Activated T-helper 17 cell treated with anti-CD3 and anti-CD28 coated beads, Interleukin-2, amount 50 U/mL, for 72 hours (primary cell): Measurements from ENCODE around the gene RIMBP2. TPM values are rescaled to one million over a fixed set of nuclear protein-coding genes. Genes with fewer than 3 reads are reported as not detected.
"Not testable (repeated sequence)": the region's sequence is repeated elsewhere in the genome, so short reads cannot be mapped to it uniquely, and the experiment has no call there.

Experiments used
- ATAC-seq: fragments of 150-1000 bp; cut with Tn5 transposase; replicated peaks from 2 replicates; pipeline ENCODE4 v1.10.0; 2021; ENCODE audit warnings: mild to moderate bottlenecking, moderate library complexity
- H3K27ac Mint-ChIP-seq: one replicate; pipeline ENCODE4 v1.8.0; 2022; ENCODE audit warnings: mixed read lengths
- H3K27me3 Mint-ChIP-seq: one replicate; pipeline ENCODE4 v1.8.0; 2022; ENCODE audit warnings: mixed read lengths
- H3K36me3 Mint-ChIP-seq: one replicate; pipeline ENCODE4 v1.8.0; 2022; ENCODE audit warnings: low read depth, mild to moderate bottlenecking, mixed read lengths
- H3K4me1 Mint-ChIP-seq: one replicate; pipeline ENCODE4 v1.8.0; 2022; ENCODE audit warnings: mixed read lengths
- H3K4me3 Mint-ChIP-seq: one replicate; pipeline ENCODE4 v1.8.0; 2022; ENCODE audit warnings: mild to moderate bottlenecking, mixed read lengths
- H3K9me3 Mint-ChIP-seq: one replicate; pipeline ENCODE4 v1.8.0; 2022; ENCODE audit warnings: mixed read lengths
- total RNA-seq, 2 donors: library from RNA; stranded (reverse); gene quantifications; one replicate each; pipeline ENCODE4 v1.2.3, GENCODE V29; 2022

Gene RIMBP2
- total RNA-seq, 2 donors from 2014 or later: 0.29 TPM; not detected in 1

- no peaks in the 10 kb centered on the region for H3K4me1 Mint-ChIP-seq
- no peak for ATAC-seq
- H3K27me3 Mint-ChIP-seq: peaks cover 4% of the 10 kb centered on the region
- H3K4me3 Mint-ChIP-seq: no peak overlapping the region
- H3K27ac Mint-ChIP-seq: no peak overlapping the region
- H3K36me3 Mint-ChIP-seq: no peaks in the 10 kb centered on the region
- H3K9me3 Mint-ChIP-seq: no peaks in the 10 kb centered on the region
These were observed 64.7 kb downstream of the RIMBP2 start for GRCh38 chr12:130651188-130651959.

GRCh38 chr12:130650131-130650530 is 66.0 kb downstream of the RIMBP2 start:
- Mint-ChIP-seq H3K27ac (no peak overlapping the region), H3K36me3 (no peaks in the 10 kb centered on the region), H3K9me3 (no peaks in the 10 kb centered on the region)

GRCh38 chr12:130649101-130650045 is 66.7 kb downstream of the RIMBP2 start:
- Mint-ChIP-seq H3K4me1 (no peaks in the 10 kb centered on the region), H3K27ac (no peak overlapping the region), H3K27me3 (no peaks in the 10 kb centered on the region), H3K36me3 (no peaks in the 10 kb centered on the region), H3K9me3 (no peaks in the 10 kb centered on the region), H3K4me3 (no peak overlapping the region)
- ATAC-seq: no peak

More at GRCh38 chr12:130650131-130650530, 66.0 kb downstream of the RIMBP2 start:
- no peaks in the 10 kb centered on the region for H3K4me1 Mint-ChIP-seq
- no peak for ATAC-seq
- no peak overlapping the region for H3K4me3 Mint-ChIP-seq
- H3K27me3 Mint-ChIP-seq: no peaks in the 10 kb centered on the region

GRCh38 chr12:130647814-130648213 is 68.3 kb downstream of the RIMBP2 start:
- H3K9me3 Mint-ChIP-seq: no peaks in the 10 kb centered on the region
- no peak overlapping the region for H3K27ac Mint-ChIP-seq

GRCh38 chr12:130646716-130647370 is 69.3 kb downstream of the RIMBP2 start:
- no peak overlapping the region for H3K27ac Mint-ChIP-seq

More at GRCh38 chr12:130647814-130648213, 68.3 kb downstream of the RIMBP2 start:
- ATAC-seq: no peak
- H3K4me3 Mint-ChIP-seq: no peak overlapping the region
- H3K27me3 Mint-ChIP-seq: no peaks in the 10 kb centered on the region
- no peaks in the 10 kb centered on the region for H3K4me1 Mint-ChIP-seq
- H3K36me3 Mint-ChIP-seq: no peaks in the 10 kb centered on the region

GRCh38 chr12:130646191-130646590 is 69.9 kb downstream of the RIMBP2 start:
- H3K4me3 Mint-ChIP-seq, ATAC-seq, H3K27me3 Mint-ChIP-seq, H3K36me3 Mint-ChIP-seq, H3K4me1 Mint-ChIP-seq, H3K27ac Mint-ChIP-seq, H3K9me3 Mint-ChIP-seq: not testable (repeated sequence)

More at GRCh38 chr12:130646716-130647370, 69.3 kb downstream of the RIMBP2 start:
- H3K9me3 Mint-ChIP-seq: no peaks in the 10 kb centered on the region
- ATAC-seq: no peak
- no peaks in the 10 kb centered on the region for H3K36me3 Mint-ChIP-seq
- H3K4me3 Mint-ChIP-seq: no peak overlapping the region
- H3K4me1 Mint-ChIP-seq: no peaks in the 10 kb centered on the region
- H3K27me3 Mint-ChIP-seq: peaks cover 3% of the 10 kb centered on the region

GRCh38 chr12:130645751-130646150 is 70.3 kb downstream of the RIMBP2 start:
- Mint-ChIP-seq H3K36me3 (no peaks in the 10 kb centered on the region), H3K9me3 (no peaks in the 10 kb centered on the region), H3K4me1 (no peaks in the 10 kb centered on the region), H3K27ac (no peak overlapping the region), H3K27me3 (peaks cover 3% of the 10 kb centered on the region), H3K4me3 (no peak overlapping the region)
- ATAC-seq: no peak

GRCh38 chr12:130644566-130644965 is 71.5 kb downstream of the RIMBP2 start:
- no peaks in the 10 kb centered on the region for H3K36me3 Mint-ChIP-seq
- no peak for ATAC-seq
- H3K4me1 Mint-ChIP-seq: no peaks in the 10 kb centered on the region
- peaks cover 6% of the 10 kb centered on the region for H3K27me3 Mint-ChIP-seq
- no peak overlapping the region for H3K4me3 Mint-ChIP-seq
- no peak overlapping the region for H3K27ac Mint-ChIP-seq
- no peaks in the 10 kb centered on the region for H3K9me3 Mint-ChIP-seq

GRCh38 chr12:130644146-130644545 is 72.0 kb downstream of the RIMBP2 start:
- H3K27me3 Mint-ChIP-seq: peaks cover 6% of the 10 kb centered on the region
- no peak for ATAC-seq
- H3K4me1 Mint-ChIP-seq: no peaks in the 10 kb centered on the region
- H3K4me3 Mint-ChIP-seq: no peak overlapping the region
- no peak overlapping the region for H3K27ac Mint-ChIP-seq
- no peaks in the 10 kb centered on the region for H3K36me3 Mint-ChIP-seq
- no peaks in the 10 kb centered on the region for H3K9me3 Mint-ChIP-seq

- H3K4me3 Mint-ChIP-seq: no peak overlapping the region
These were observed 73.2 kb downstream of the RIMBP2 start for GRCh38 chr12:130642856-130643255.

GRCh38 chr12:130641533-130642184 is 74.4 kb downstream of the RIMBP2 start:
- Mint-ChIP-seq H3K9me3 (no peaks in the 10 kb centered on the region), H3K27me3 (peaks cover 6% of the 10 kb centered on the region)
- no peak for ATAC-seq

More at GRCh38 chr12:130642856-130643255, 73.2 kb downstream of the RIMBP2 start:
- Mint-ChIP-seq H3K36me3 (no peaks in the 10 kb centered on the region), H3K4me1 (no peaks in the 10 kb centered on the region), H3K9me3 (no peaks in the 10 kb centered on the region), H3K27me3 (peaks cover 6% of the 10 kb centered on the region), H3K27ac (no peak overlapping the region)
- no peak for ATAC-seq

GRCh38 chr12:130640901-130641300 is 75.2 kb downstream of the RIMBP2 start:
- Mint-ChIP-seq H3K4me1 (no peaks in the 10 kb centered on the region), H3K27me3 (peaks cover 10% of the 10 kb centered on the region), H3K9me3 (no peaks in the 10 kb centered on the region), H3K36me3 (no peaks in the 10 kb centered on the region), H3K4me3 (no peak overlapping the region), H3K27ac (no peak overlapping the region)
- no peak for ATAC-seq

More at GRCh38 chr12:130641533-130642184, 74.4 kb downstream of the RIMBP2 start:
- Mint-ChIP-seq H3K4me1 (no peaks in the 10 kb centered on the region), H3K36me3 (no peaks in the 10 kb centered on the region), H3K27ac (no peak overlapping the region), H3K4me3 (no peak overlapping the region)

- Mint-ChIP-seq H3K9me3 (no peaks in the 10 kb centered on the region), H3K36me3 (no peaks in the 10 kb centered on the region)
- no peak for ATAC-seq
These were observed 75.6 kb downstream of the RIMBP2 start for GRCh38 chr12:130640496-130640895.

More at GRCh38 chr12:130640496-130640895, 75.6 kb downstream of the RIMBP2 start:
- Mint-ChIP-seq H3K4me1 (no peaks in the 10 kb centered on the region), H3K27me3 (peaks cover 12% of the 10 kb centered on the region), H3K4me3 (no peak overlapping the region), H3K27ac (no peak overlapping the region)
